D721Med (cell line): ENCODE results near the gene LOXHD1.

ENCODE experiments used
- DNase-seq: peaks from one replicate; pipeline ENCODE4 v3.0.0; 2011; ENCODE audit warnings: low spot score; ENCODE audit not compliant: insufficient read length
- FAIRE-seq: peaks from 2 replicates; lab custom pipeline; 2011; peaks lifted over from hg19 to GRCh38; lab: Jason Lieb, UNC
- CTCF ChIP-seq: IDR thresholded peaks from 2 replicates; pipeline ENCODE4 v1.5.1; 2012; ENCODE audit warnings: mild to moderate bottlenecking, control low read depth; ENCODE audit not compliant: insufficient read depth; ENCODE audit errors: missing control alignments

Gene LOXHD1

GRCh38 chr18:46657115-46657955 is at the start of gene LOXHD1:
Gene LOXHD1 (minus strand): TSS chr18:46657220. CDS start chr18:46657033, 187 bp downstream.
- TF ChIP-seq CTCF, result no peak
- DNase-seq (no peak), FAIRE-seq (no peak)

- FAIRE-seq (no peak), DNase-seq (no peak)
- TF ChIP-seq CTCF, result no peak
These were observed 48.5 kb upstream of the LOXHD1 start for GRCh38 chr18:46705521-46705920.

- FAIRE-seq (no peak), DNase-seq (no peak)
- TF ChIP-seq CTCF, result no peak
These were observed 47.8 kb upstream of the LOXHD1 start for GRCh38 chr18:46704816-46705215.

- TF ChIP-seq CTCF, result no peak
- DNase-seq (no peak), FAIRE-seq (no peak)
These were observed 47.2 kb upstream of the LOXHD1 start for GRCh38 chr18:46704189-46704588.

GRCh38 chr18:46702471-46702870 is 45.5 kb upstream of the LOXHD1 start:
- TF ChIP-seq CTCF, result no peak
- DNase-seq (no peak), FAIRE-seq (no peak)

- FAIRE-seq, result no peak
- DNase-seq, result no peak
- no peak for TF ChIP-seq CTCF
These were observed 43.2 kb upstream of the LOXHD1 start for GRCh38 chr18:46700066-46700824.
